Measurements from ENCODE around the gene STK32C.

GRCh38 chr10:132307823-132308586 is at the start of gene STK32C:
- TF ChIP-seq POLR2A (IDR thresholded peaks at IDR 0.05) = peak in 1 of 2 donors; percentile 40
- TF ChIP-seq, protein P1, sequence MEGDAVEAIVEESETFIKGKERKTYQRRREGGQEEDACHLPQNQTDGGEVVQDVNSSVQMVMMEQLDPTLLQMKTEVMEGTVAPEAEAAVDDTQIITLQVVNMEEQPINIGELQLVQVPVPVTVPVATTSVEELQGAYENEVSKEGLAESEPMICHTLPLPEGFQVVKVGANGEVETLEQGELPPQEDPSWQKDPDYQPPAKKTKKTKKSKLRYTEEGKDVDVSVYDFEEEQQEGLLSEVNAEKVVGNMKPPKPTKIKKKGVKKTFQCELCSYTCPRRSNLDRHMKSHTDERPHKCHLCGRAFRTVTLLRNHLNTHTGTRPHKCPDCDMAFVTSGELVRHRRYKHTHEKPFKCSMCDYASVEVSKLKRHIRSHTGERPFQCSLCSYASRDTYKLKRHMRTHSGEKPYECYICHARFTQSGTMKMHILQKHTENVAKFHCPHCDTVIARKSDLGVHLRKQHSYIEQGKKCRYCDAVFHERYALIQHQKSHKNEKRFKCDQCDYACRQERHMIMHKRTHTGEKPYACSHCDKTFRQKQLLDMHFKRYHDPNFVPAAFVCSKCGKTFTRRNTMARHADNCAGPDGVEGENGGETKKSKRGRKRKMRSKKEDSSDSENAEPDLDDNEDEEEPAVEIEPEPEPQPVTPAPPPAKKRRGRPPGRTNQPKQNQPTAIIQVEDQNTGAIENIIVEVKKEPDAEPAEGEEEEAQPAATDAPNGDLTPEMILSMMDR (IDR thresholded peaks at IDR 0.05) = no peak
- peak in 1 of 2 donors; percentile 89 for TF ChIP-seq POLR2AphosphoS5 (IDR thresholded peaks at IDR 0.05; ENCODE audit: insufficient read depth in 1 of 2, low read depth in 1 of 2)
